Kidney (tissue), 14 donors: Measurements from ENCODE around the gene PPTC7. TPM values are rescaled to one million over a fixed set of nuclear protein-coding genes. Genes with fewer than 3 reads are reported as not detected.
A peak's percentile ranks its signal among the peaks of the same experiment; 100 is the strongest.

Experiments
- DNase-seq, 5 donors: peaks; one replicate each; pipeline ENCODE4 v3.0.0-alpha.2; 2013 to 2020
- FAIRE-seq: peaks from 2 replicates; lab custom pipeline; 2012; peaks lifted over from hg19 to GRCh38; lab: Jason Lieb, UNC
- H3K27ac ChIP-seq, 2 donors: one replicate each; pipeline ENCODE4 v1.7.0; 2013; ENCODE audit warnings: low read depth in 2 of 2, low read length in 2 of 2, inconsistent platforms in 1 of 2
- H3K27me3 ChIP-seq: one replicate; pipeline ENCODE4 v1.7.1; 2013; ENCODE audit warnings: low read length, inconsistent platforms; ENCODE audit not compliant: control insufficient read depth, insufficient read depth
- H3K36me3 ChIP-seq, 3 donors: one replicate each; pipeline versions ENCODE4 v1.7.0 to v1.7.1; 2013; ENCODE audit warnings: low read length in 3 of 3, control low read depth in 1 of 3, inconsistent platforms in 1 of 3; ENCODE audit not compliant: insufficient read depth in 3 of 3, control insufficient read depth in 2 of 3
- H3K4me1 ChIP-seq, 3 donors: one replicate each; pipeline versions ENCODE4 v1.7.0 to v1.7.1; 2013; ENCODE audit warnings: low read length in 3 of 3, inconsistent platforms in 1 of 3, low read depth in 1 of 3; ENCODE audit not compliant: control insufficient read depth in 2 of 3, insufficient read depth in 2 of 3
- H3K4me3 ChIP-seq, 3 donors: one replicate each; pipeline versions ENCODE4 v1.7.0 to v1.8.1; 2013; ENCODE audit warnings: low read length in 3 of 3, control low read depth in 1 of 3, inconsistent platforms in 1 of 3
- H3K9ac ChIP-seq, 3 donors: one replicate each; pipeline versions ENCODE4 v1.7.0 to v1.7.1; 2013; ENCODE audit warnings: low read length in 3 of 3, control low read depth in 1 of 3, inconsistent platforms in 1 of 3
- H3K9me3 ChIP-seq, 3 donors: one replicate each; pipeline versions ENCODE4 v1.7.0 to v1.7.1; 2013; ENCODE audit warnings: low read length in 3 of 3, control low read depth in 1 of 3, inconsistent platforms in 1 of 3; ENCODE audit not compliant: control insufficient read depth in 2 of 3, insufficient read depth in 1 of 3
- CTCF ChIP-seq: IDR thresholded peaks from 3 replicates; pipeline ENCODE4 v1.5.1; 2012; ENCODE audit warnings: mild to moderate bottlenecking, moderate library complexity, borderline replicate concordance; ENCODE audit not compliant: insufficient read depth; ENCODE audit errors: extremely low read depth
- intact Hi-C: fragments of 100-400 bp; cut with DNase I; formaldehyde crosslinking; loops from one replicate; pipeline ENCODE4 v1.11.1; 2022
- polyA plus RNA-seq: library from polyadenylated mRNA; stranded (reverse); fragments of 350-450 nt; fragmentation: Illumina TruSeq; extraction: RNeasy Lipid Tissue Mini Kit (QIAGEN cat#74804); gene quantifications from one replicate; pipeline ENCODE4 v1.2.3, GENCODE V29; 2014; ENCODE audit warnings: low read depth, low replicate concordance; ENCODE audit not compliant: insufficient read depth
- total RNA-seq: library from RNA; stranded (reverse); fragmentation: NEBNext Ultra II Directional; extraction: Animal tissue kit (Norgen Biotek cat#: 25700); gene quantifications from one replicate; pipeline ENCODE4 v1.2.1, GENCODE V29; 2021
- donor health status: control.
- donor health status: control.
- donor health status: control.
- donor health status: control.
- donor health status: control.
- donor health status: DM: yes; HTN: yes; CAD: no.
- donor health status: Normal renal cell carcinoma (clear cell type).

Gene PPTC7
- total and polyA plus RNA-seq, 2 donors from 2014 or later, result 10.0 to 27.9 TPM

- FAIRE-seq, result peak; percentile 50
- H3K9ac ChIP-seq, result peak overlapping the region in 2 of 3 donors; percentile 50 to 54
Measured at GRCh38 chr12:110543252-110543959, 39.7 kb downstream of the PPTC7 start.

GRCh38 chr12:110540048-110540447, 43.1 kb downstream of the PPTC7 start:
- peaks cover 2 to 34% (median 23%) of the 10 kb centered on the region in 3 donors for H3K4me1 ChIP-seq
- H3K36me3 ChIP-seq, result peaks cover 3 to 32% (median 12%) of the 10 kb centered on the region in 3 donors
- no peak overlapping the region for H3K4me3 ChIP-seq
- TF ChIP-seq CTCF, result no peak
- FAIRE-seq (no peak), DNase-seq (no peak)
- H3K27ac ChIP-seq, result no peak overlapping the region
- no peak overlapping the region for H3K9ac ChIP-seq
- H3K27me3 ChIP-seq, result no peaks in the 10 kb centered on the region
- intact Hi-C loops, result no loop called here
- no peaks in the 10 kb centered on the region for H3K9me3 ChIP-seq

More at GRCh38 chr12:110543252-110543959, 39.7 kb downstream of the PPTC7 start:
- H3K36me3 ChIP-seq, result peaks cover 2 to 20% (median 3%) of the 10 kb centered on the region in 3 donors
- no peak for TF ChIP-seq CTCF
- H3K4me3 ChIP-seq, result peak overlapping the region in 1 of 3 donors; percentile 33
- H3K27ac ChIP-seq, result peak overlapping the region; percentile 82 to 93
- no peaks in the 10 kb centered on the region for H3K27me3 ChIP-seq
- no peaks in the 10 kb centered on the region for H3K9me3 ChIP-seq
- intact Hi-C loops, result no loop called here
- DNase-seq, result peak; percentile 58 to 90 (median 82)
- H3K4me1 ChIP-seq, result peaks cover 2 to 28% (median 23%) of the 10 kb centered on the region in 3 donors

- peak overlapping the region; percentile 20 to 95 for H3K27ac ChIP-seq
- H3K4me3 ChIP-seq, result no peak overlapping the region
- H3K9ac ChIP-seq, result no peak overlapping the region
- H3K9me3 ChIP-seq, result no peaks in the 10 kb centered on the region
- no peak for TF ChIP-seq CTCF
- intact Hi-C loops, result no loop called here
- peaks cover 3 to 32% (median 12%) of the 10 kb centered on the region in 3 donors for H3K36me3 ChIP-seq
- FAIRE-seq (no peak), DNase-seq (no peak)
- peaks cover 2 to 31% (median 21%) of the 10 kb centered on the region in 3 donors for H3K4me1 ChIP-seq
- no peaks in the 10 kb centered on the region for H3K27me3 ChIP-seq
Measured at GRCh38 chr12:110538869-110539622, 44.1 kb downstream of the PPTC7 start.
